Measurements from ENCODE around the gene MAP4K4. TPM values are rescaled to one million over a fixed set of nuclear protein-coding genes. Genes with fewer than 3 reads are reported as not detected.

MAP4K4 gene
- total RNA-seq, 2 experiments from 2014 or later: 67.2 to 181 TPM

GRCh38 chr2:101823859-101824258 is 126.4 kb downstream of the MAP4K4 start:
- H3K36me3 ChIP-seq (ENCODE audit: insufficient read depth, low read length): peaks cover 50% of the 10 kb centered on the region
- H3K9me2 ChIP-seq (ENCODE audit: insufficient read depth, low read length): no peaks in the 10 kb centered on the region
- H4K20me1 ChIP-seq (ENCODE audit: insufficient read depth, low read length): peaks cover 9% of the 10 kb centered on the region; the same call in 1 of the 2 replicates
- no TSS peak for BruUV-seq (replicated peaks)
- H3K4me3 ChIP-seq (ENCODE audit: low read depth, low read length, poor library complexity, severe bottlenecking): no peak overlapping the region
- H3K9me3 ChIP-seq (ENCODE audit: low read length): no peaks in the 10 kb centered on the region
- ChIA-PET POLR2A (interaction anchor here (2.3 kb wide), 1 partner anchor 38 kb away, joined by 9 read pairs; no protein-coding TSS in a partner anchor), CTCF (ENCODE audit: unreplicated experiment) (no interaction called here)
- no peak for TF ChIP-seq CTCF (conservative IDR thresholded peaks at IDR 0.05; ENCODE audit: low read length)
- TF ChIP-seq EZH2phosphoT487 (IDR thresholded peaks at IDR 0.05; ENCODE audit: borderline replicate concordance, low read depth, low read length): no peak
- H3K27ac ChIP-seq (ENCODE audit: low read depth, low read length, poor library complexity, severe bottlenecking): no peak overlapping the region
- H3K4me1 ChIP-seq (ENCODE audit: insufficient read depth, low read length, poor library complexity, severe bottlenecking): peaks cover 31% of the 10 kb centered on the region
- DNase-seq (ENCODE audit: low spot score): no peak
- H3K79me2 ChIP-seq (ENCODE audit: insufficient read depth, low read depth, low read length): peaks cover 32% of the 10 kb centered on the region
- H3K4me2 ChIP-seq (ENCODE audit: low read length): no peak overlapping the region
- H2AFZ ChIP-seq (ENCODE audit: low read length): no peak overlapping the region
- intact Hi-C loops (cut with micrococcal nuclease; ENCODE audit: unreplicated experiment): loop anchor here (5.0 kb wide), 2 partner anchors 67 to 107 kb away; no protein-coding TSS in a partner anchor

GRCh38 chr2:101826716-101827115 is 129.2 kb downstream of the MAP4K4 start:
- BruUV-seq (replicated peaks): no TSS peak
- H3K9me2 ChIP-seq (ENCODE audit: insufficient read depth, low read length): no peaks in the 10 kb centered on the region
- H3K4me2 ChIP-seq (ENCODE audit: low read length): no peak overlapping the region
- no peak overlapping the region for H3K4me3 ChIP-seq (ENCODE audit: low read depth, low read length, poor library complexity, severe bottlenecking)
- intact Hi-C loops (cut with micrococcal nuclease; ENCODE audit: unreplicated experiment): no loop called here
- TF ChIP-seq CTCF (conservative IDR thresholded peaks at IDR 0.05; ENCODE audit: low read length): no peak
- no peak for TF ChIP-seq EZH2phosphoT487 (IDR thresholded peaks at IDR 0.05; ENCODE audit: borderline replicate concordance, low read depth, low read length)
- H3K27ac ChIP-seq (ENCODE audit: low read depth, low read length, poor library complexity, severe bottlenecking): no peak overlapping the region
- ChIA-PET POLR2A (no interaction called here), CTCF (ENCODE audit: unreplicated experiment) (no interaction called here)
- H4K20me1 ChIP-seq (ENCODE audit: insufficient read depth, low read length): peaks cover 8% of the 10 kb centered on the region; the same call in 1 of the 2 replicates
- H3K36me3 ChIP-seq (ENCODE audit: insufficient read depth, low read length): peaks cover 76% of the 10 kb centered on the region
- no peak for DNase-seq (ENCODE audit: low spot score)
- H3K4me1 ChIP-seq (ENCODE audit: insufficient read depth, low read length, poor library complexity, severe bottlenecking): peaks cover 31% of the 10 kb centered on the region
- no peaks in the 10 kb centered on the region for H3K9me3 ChIP-seq (ENCODE audit: low read length)
- peaks cover 4% of the 10 kb centered on the region; the same call in 1 of the 2 replicates for H3K79me2 ChIP-seq (ENCODE audit: insufficient read depth, low read depth, low read length)
- H2AFZ ChIP-seq (ENCODE audit: low read length): no peak overlapping the region

GRCh38 chr2:101827246-101827645 is 129.7 kb downstream of the MAP4K4 start:
- H3K27ac ChIP-seq (ENCODE audit: low read depth, low read length, poor library complexity, severe bottlenecking): no peak overlapping the region
- intact Hi-C loops (cut with micrococcal nuclease; ENCODE audit: unreplicated experiment): no loop called here
- no peaks in the 10 kb centered on the region for H3K9me3 ChIP-seq (ENCODE audit: low read length)
- DNase-seq (ENCODE audit: low spot score): no peak
- ChIA-PET POLR2A (no interaction called here), CTCF (ENCODE audit: unreplicated experiment) (no interaction called here)
- TF ChIP-seq CTCF (conservative IDR thresholded peaks at IDR 0.05; ENCODE audit: low read length) (no peak), EZH2phosphoT487 (IDR thresholded peaks at IDR 0.05; ENCODE audit: borderline replicate concordance, low read depth, low read length) (no peak)
- no peaks in the 10 kb centered on the region for H3K79me2 ChIP-seq (ENCODE audit: insufficient read depth, low read depth, low read length)
- no peak overlapping the region for H3K4me3 ChIP-seq (ENCODE audit: low read depth, low read length, poor library complexity, severe bottlenecking)
- no peak overlapping the region for H3K4me2 ChIP-seq (ENCODE audit: low read length)
- peaks cover 81% of the 10 kb centered on the region for H3K36me3 ChIP-seq (ENCODE audit: insufficient read depth, low read length)
- BruUV-seq (replicated peaks): no TSS peak
- peaks cover 31% of the 10 kb centered on the region for H3K4me1 ChIP-seq (ENCODE audit: insufficient read depth, low read length, poor library complexity, severe bottlenecking)
- peaks cover 9% of the 10 kb centered on the region; the same call in 1 of the 2 replicates for H4K20me1 ChIP-seq (ENCODE audit: insufficient read depth, low read length)
- H2AFZ ChIP-seq (ENCODE audit: low read length): no peak overlapping the region
- H3K9me2 ChIP-seq (ENCODE audit: insufficient read depth, low read length): no peaks in the 10 kb centered on the region
